ENCODE results near the gene CMSS1.

CMSS1 gene

DNA sequence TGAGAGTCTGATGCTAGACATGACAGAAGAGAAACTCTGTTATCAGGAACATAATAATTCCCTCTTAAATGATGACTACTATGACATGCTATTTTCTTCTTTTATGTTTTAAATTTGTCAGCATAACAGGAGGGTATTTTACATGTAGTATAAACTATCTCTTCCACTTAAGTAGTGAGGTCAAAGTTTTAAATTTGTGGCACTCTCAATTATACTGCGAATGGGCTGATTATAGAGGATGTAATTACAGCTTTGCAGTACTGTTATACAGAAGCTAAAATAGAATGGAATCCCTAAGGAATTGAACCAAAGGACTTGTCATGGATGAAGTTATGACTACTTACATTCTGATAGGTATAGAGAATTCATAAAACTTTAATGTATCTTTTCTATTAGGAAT lies 34.3 kb downstream of the CMSS1 start:
- DNase-seq (ENCODE audit: low read depth, low spot score): no peak
- H3K27ac ChIP-seq (ENCODE audit: low read length): no peak overlapping the region
- no peaks in the 10 kb centered on the region for H3K36me3 ChIP-seq (ENCODE audit: control insufficient read depth, insufficient read depth, low read length)
- no peaks in the 10 kb centered on the region for H3K9me3 ChIP-seq (ENCODE audit: control insufficient read depth, insufficient read depth, low read length)
- 0 out of 2 replicates have a peak, but pooled peaks cover 2% of the 10 kb centered on the region for H3K4me1 ChIP-seq (ENCODE audit: control insufficient read depth, insufficient read depth, low read length)
- no peak overlapping the region for H3K4me3 ChIP-seq (ENCODE audit: low read length)
- no CpG with 5 or more reads among the region's 1 CpG for WGBS (ENCODE audit: insufficient coverage, insufficient read length)
- H3K27me3 ChIP-seq (ENCODE audit: control insufficient read depth, insufficient read depth, low read length): no peaks in the 10 kb centered on the region

DNA sequence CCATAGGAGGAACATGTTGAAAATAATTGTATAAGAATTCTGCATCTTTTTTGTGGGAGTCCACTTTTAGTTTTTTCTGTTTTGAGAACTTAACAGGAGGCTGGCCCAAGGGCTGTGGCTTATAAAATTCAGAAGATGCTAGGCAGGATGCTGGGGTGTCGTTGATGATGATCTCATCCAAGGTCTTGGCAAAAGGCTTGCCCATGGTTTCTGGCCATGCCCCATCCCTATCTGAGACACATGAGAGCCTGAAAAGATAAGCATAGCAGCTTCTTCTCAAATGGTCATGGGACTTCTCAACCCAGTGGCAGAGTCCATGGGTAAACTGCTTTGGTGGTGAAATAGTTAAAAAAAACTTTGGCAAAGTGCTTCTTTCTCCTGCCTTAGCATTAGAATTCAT lies 35.2 kb downstream of the CMSS1 start:
- Histone ChIP-seq H3K27ac (ENCODE audit: low read length) (no peak overlapping the region), H3K4me3 (ENCODE audit: low read length) (no peak overlapping the region), H3K27me3 (ENCODE audit: control insufficient read depth, insufficient read depth, low read length) (no peaks in the 10 kb centered on the region), H3K9me3 (ENCODE audit: control insufficient read depth, insufficient read depth, low read length) (no peaks in the 10 kb centered on the region), H3K36me3 (ENCODE audit: control insufficient read depth, insufficient read depth, low read length) (no peaks in the 10 kb centered on the region), H3K4me1 (ENCODE audit: control insufficient read depth, insufficient read depth, low read length) (0 out of 2 replicates have a peak, but pooled peaks cover 2% of the 10 kb centered on the region)
- DNase-seq (ENCODE audit: low read depth, low spot score): no peak
- no CpG with 5 or more reads among the region's 1 CpG for WGBS (ENCODE audit: insufficient coverage, insufficient read length)

DNA sequence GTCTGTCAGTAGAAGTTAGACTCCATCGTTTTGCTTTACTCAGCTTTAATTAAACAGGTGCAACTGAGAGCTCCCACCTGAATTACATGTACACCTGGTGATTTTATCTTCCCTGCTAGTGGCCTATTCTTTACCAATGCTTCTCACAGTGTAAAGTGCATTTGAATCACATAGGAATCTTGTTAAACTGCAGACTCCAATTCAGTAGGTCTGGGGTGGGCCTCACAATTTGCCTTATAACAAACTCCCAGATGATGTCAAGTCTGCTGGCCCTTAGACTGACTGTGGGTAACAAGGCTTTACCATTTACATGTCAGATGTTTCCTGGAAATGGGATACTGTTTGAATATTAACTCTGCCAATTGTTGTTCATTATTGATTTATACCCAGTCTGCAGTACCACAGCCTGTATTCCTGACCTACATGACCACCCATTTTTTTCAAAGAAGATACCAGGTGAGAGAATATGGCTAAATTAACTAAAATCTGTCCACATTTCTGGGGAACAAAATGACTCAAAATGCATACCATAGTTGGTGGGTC lies 37.2 kb downstream of the CMSS1 start:
- Histone ChIP-seq H3K36me3 (ENCODE audit: control insufficient read depth, insufficient read depth, low read length) (no peaks in the 10 kb centered on the region), H3K4me3 (ENCODE audit: low read length) (no peak overlapping the region), H3K27me3 (ENCODE audit: control insufficient read depth, insufficient read depth, low read length) (no peaks in the 10 kb centered on the region), H3K4me1 (ENCODE audit: control insufficient read depth, insufficient read depth, low read length) (0 out of 2 replicates have a peak, but pooled peaks cover 2% of the 10 kb centered on the region), H3K27ac (ENCODE audit: low read length) (no peak overlapping the region), H3K9me3 (ENCODE audit: control insufficient read depth, insufficient read depth, low read length) (no peaks in the 10 kb centered on the region)
- DNase-seq (ENCODE audit: low read depth, low spot score): no peak
- no CpG with 5 or more reads among the region's 1 CpG for WGBS (ENCODE audit: insufficient coverage, insufficient read length)

DNA sequence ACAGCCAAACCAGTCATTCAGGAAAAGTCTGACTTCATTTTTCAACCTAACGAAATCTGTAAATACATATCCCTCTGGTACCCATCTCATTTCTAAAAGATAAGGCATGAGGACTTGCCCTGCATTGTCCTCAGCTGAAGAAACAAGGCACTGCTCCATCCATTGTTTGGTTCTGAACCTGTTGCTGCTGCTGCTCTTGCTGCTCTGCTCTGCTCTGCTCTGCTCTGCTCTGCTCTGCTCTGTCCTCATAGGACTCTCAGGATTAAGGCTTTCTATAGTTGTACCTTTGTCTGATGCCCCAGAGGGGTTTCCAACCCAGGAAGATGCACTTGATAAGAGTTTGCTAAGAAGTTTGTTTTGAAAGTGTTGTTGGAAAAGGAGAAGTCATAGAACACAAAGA lies 38.2 kb downstream of the CMSS1 start:
- H3K27ac ChIP-seq (ENCODE audit: low read length): no peak overlapping the region
- no peaks in the 10 kb centered on the region for H3K36me3 ChIP-seq (ENCODE audit: control insufficient read depth, insufficient read depth, low read length)
- no peak overlapping the region for H3K4me3 ChIP-seq (ENCODE audit: low read length)
- no peaks in the 10 kb centered on the region for H3K9me3 ChIP-seq (ENCODE audit: control insufficient read depth, insufficient read depth, low read length)
- no CpG with 5 or more reads among the region's 1 CpG for WGBS (ENCODE audit: insufficient coverage, insufficient read length)
- DNase-seq (ENCODE audit: low read depth, low spot score): no peak
- no peaks in the 10 kb centered on the region for H3K27me3 ChIP-seq (ENCODE audit: control insufficient read depth, insufficient read depth, low read length)
- H3K4me1 ChIP-seq (ENCODE audit: control insufficient read depth, insufficient read depth, low read length): no peaks in the 10 kb centered on the region

DNA sequence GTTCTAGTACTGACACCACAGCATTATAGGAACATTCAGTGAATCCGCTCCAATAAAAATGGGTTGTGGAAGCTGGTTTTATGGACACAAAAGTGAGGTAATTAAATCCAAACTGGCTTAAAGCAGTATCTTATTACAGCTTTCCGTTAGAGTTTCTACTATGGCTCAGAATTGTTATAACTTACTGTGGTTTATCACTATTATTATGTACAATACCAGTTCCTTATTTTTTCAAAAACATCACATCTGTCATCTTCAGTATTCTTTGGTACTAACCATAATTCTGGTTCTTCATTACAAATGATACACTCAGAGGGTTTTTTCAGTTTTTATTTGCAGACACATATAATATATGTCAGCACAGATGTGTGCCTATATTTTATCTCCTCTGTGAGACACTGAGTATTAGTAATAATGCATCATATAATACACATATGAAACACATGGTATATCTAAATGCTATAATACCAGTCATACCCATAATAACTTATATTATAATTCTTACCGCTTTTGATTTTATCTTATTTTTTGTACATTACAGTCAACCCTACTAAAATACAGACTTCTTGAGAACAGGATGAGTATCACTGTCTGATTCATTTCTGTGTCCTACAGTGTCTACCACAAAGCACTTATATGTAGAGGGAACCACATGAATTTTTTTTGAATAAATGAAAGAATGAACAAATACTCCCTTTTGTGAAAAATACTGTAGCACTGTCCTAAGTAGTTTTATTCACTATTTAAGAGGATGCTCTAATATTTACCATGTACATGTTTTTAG lies 39.0 kb downstream of the CMSS1 start:
- no peak for DNase-seq (ENCODE audit: low read depth, low spot score)
- H3K27ac ChIP-seq (ENCODE audit: low read length): no peak overlapping the region
- WGBS (ENCODE audit: insufficient coverage, insufficient read length): 100% methylated on average over 1 of the region's 3 CpGs
- no peaks in the 10 kb centered on the region for H3K9me3 ChIP-seq (ENCODE audit: control insufficient read depth, insufficient read depth, low read length)
- no peaks in the 10 kb centered on the region for H3K36me3 ChIP-seq (ENCODE audit: control insufficient read depth, insufficient read depth, low read length)
- H3K27me3 ChIP-seq (ENCODE audit: control insufficient read depth, insufficient read depth, low read length): no peaks in the 10 kb centered on the region
- H3K4me1 ChIP-seq (ENCODE audit: control insufficient read depth, insufficient read depth, low read length): no peaks in the 10 kb centered on the region
- H3K4me3 ChIP-seq (ENCODE audit: low read length): no peak overlapping the region

DNA sequence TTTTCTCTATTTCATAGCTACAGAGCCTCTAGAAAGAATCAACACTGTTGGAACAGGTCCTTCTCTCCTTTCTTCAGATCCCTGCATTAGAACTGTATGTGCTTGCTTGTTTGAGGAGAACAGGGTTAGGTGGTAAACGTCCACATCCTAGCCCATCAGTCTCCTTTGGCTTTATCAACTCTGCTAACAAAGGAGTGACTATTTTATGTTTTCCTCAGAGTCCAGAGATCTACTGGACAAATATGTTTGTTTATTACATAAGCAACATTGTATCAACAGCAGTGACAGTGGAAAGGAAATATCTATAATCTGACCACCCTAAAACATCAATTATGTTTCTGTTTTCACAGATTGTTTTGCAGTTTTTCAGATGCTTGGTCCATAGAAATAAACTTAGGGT lies 39.6 kb downstream of the CMSS1 start:
- no peak overlapping the region for H3K27ac ChIP-seq (ENCODE audit: low read length)
- H3K36me3 ChIP-seq (ENCODE audit: control insufficient read depth, insufficient read depth, low read length): no peaks in the 10 kb centered on the region
- no peak for DNase-seq (ENCODE audit: low read depth, low spot score)
- WGBS (ENCODE audit: insufficient coverage, insufficient read length): no CpG with 5 or more reads among the region's 1 CpG
- H3K4me1 ChIP-seq (ENCODE audit: control insufficient read depth, insufficient read depth, low read length): no peaks in the 10 kb centered on the region
- no peaks in the 10 kb centered on the region for H3K9me3 ChIP-seq (ENCODE audit: control insufficient read depth, insufficient read depth, low read length)
- H3K27me3 ChIP-seq (ENCODE audit: control insufficient read depth, insufficient read depth, low read length): no peaks in the 10 kb centered on the region
- H3K4me3 ChIP-seq (ENCODE audit: low read length): no peak overlapping the region

DNA sequence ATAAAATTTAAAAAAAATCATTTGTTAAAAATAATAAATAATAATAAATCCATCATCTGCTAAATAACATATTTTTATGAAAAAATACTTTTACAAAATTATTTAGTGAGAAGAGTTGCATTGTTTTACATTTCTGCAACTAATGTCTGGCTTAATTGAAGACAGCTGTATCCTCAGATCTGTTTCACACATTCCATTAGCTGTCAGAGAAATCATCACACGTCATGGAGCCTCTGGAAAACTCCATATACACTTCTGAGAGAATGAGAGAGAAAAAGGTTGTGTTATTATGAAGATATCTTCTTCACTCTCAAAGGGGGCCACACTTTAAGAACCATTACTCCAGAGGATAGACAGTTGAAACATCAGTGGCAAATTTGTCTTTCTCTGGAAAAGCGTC lies 40.8 kb downstream of the CMSS1 start:
- Histone ChIP-seq H3K36me3 (ENCODE audit: control insufficient read depth, insufficient read depth, low read length) (no peaks in the 10 kb centered on the region), H3K4me1 (ENCODE audit: control insufficient read depth, insufficient read depth, low read length) (no peaks in the 10 kb centered on the region)

DNA sequence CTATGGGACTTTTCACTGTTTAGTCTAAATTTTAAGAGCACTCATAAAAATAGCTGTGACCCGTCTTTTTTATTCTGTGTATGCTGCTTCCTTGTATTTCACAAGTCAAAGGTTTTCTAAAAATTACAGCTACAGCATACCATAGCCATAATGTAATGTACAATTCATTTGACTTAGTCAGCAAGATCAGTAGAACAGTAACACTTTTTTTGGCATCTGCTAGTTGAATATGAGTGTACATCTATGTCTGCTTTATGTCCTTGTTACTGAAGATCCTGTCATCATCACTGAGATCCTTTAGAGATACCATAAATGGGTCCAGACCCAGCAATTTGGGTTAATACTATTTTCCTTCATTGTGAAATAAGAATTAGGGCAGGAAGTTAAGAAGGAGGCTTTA lies 42.2 kb downstream of the CMSS1 start:
- Histone ChIP-seq H3K27me3 (ENCODE audit: control insufficient read depth, insufficient read depth, low read length) (no peaks in the 10 kb centered on the region), H3K36me3 (ENCODE audit: control insufficient read depth, insufficient read depth, low read length) (no peaks in the 10 kb centered on the region), H3K27ac (ENCODE audit: low read length) (no peak overlapping the region), H3K4me1 (ENCODE audit: control insufficient read depth, insufficient read depth, low read length) (no peaks in the 10 kb centered on the region), H3K9me3 (ENCODE audit: control insufficient read depth, insufficient read depth, low read length) (no peaks in the 10 kb centered on the region), H3K4me3 (ENCODE audit: low read length) (no peak overlapping the region)
- no peak for DNase-seq (ENCODE audit: low read depth, low spot score)
- no CpG with 5 or more reads among the region's 1 CpG for WGBS (ENCODE audit: insufficient coverage, insufficient read length)

More for the DNA sequence above, 40.8 kb downstream of the CMSS1 start:
- no peak for DNase-seq (ENCODE audit: low read depth, low spot score)
- Histone ChIP-seq H3K27ac (ENCODE audit: low read length) (no peak overlapping the region), H3K9me3 (ENCODE audit: control insufficient read depth, insufficient read depth, low read length) (no peaks in the 10 kb centered on the region), H3K27me3 (ENCODE audit: control insufficient read depth, insufficient read depth, low read length) (no peaks in the 10 kb centered on the region), H3K4me3 (ENCODE audit: low read length) (no peak overlapping the region)
- no CpG with 5 or more reads among the region's 2 CpGs for WGBS (ENCODE audit: insufficient coverage, insufficient read length)

DNA sequence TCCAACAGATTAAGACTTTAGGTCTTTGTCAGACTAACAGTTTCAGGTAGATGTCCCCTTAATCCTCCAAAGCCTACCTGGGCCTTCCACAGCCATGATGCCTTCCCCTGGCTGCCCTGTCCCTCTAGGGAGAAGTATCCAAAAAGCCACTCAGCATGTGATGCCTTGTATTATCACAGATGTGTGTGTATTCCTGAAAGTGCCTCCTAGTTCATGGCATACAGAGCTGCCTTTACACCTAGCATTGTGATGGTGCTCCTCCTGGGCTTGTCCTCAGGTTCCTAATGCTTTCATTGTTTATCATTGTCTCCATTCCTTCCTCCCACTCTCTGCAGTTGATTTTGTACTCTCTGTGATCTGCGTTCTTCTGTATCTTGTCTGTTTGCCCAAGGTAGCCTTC lies 43.6 kb downstream of the CMSS1 start:
- Histone ChIP-seq H3K4me3 (ENCODE audit: low read length) (no peak overlapping the region), H3K36me3 (ENCODE audit: control insufficient read depth, insufficient read depth, low read length) (no peaks in the 10 kb centered on the region), H3K27me3 (ENCODE audit: control insufficient read depth, insufficient read depth, low read length) (no peaks in the 10 kb centered on the region; the same call in 1 of the 2 replicates), H3K27ac (ENCODE audit: low read length) (no peak overlapping the region), H3K4me1 (ENCODE audit: control insufficient read depth, insufficient read depth, low read length) (no peaks in the 10 kb centered on the region), H3K9me3 (ENCODE audit: control insufficient read depth, insufficient read depth, low read length) (no peaks in the 10 kb centered on the region)
- WGBS (ENCODE audit: insufficient coverage, insufficient read length): no CpG with 5 or more reads among the region's 1 CpG
- no peak for DNase-seq (ENCODE audit: low read depth, low spot score)

DNA sequence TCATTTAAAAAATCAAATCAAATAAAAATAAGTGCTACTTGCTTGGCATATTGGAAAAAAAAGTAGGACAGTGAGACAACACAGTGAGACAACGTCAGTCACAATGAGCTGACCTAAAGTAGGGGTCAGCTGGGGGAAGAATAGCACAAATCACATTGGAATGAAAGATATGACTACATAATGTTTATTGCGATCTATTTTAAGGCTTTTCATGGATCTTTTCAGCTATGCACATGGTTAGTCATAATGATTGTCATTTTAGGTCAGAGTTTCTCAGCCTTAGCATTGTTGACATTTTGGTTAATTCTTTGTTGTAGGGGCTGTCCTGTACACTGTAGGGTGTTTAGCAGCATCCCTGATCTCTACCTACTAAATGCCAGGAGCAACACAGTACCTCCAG lies 44.5 kb downstream of the CMSS1 start:
- DNase-seq (ENCODE audit: low read depth, low spot score): no peak
- H3K9me3 ChIP-seq (ENCODE audit: control insufficient read depth, insufficient read depth, low read length): no peaks in the 10 kb centered on the region
- H3K27ac ChIP-seq (ENCODE audit: low read length): no peak overlapping the region
- no CpG with 5 or more reads among the region's 2 CpGs for WGBS (ENCODE audit: insufficient coverage, insufficient read length)
- no peaks in the 10 kb centered on the region; the same call in 1 of the 2 replicates for H3K27me3 ChIP-seq (ENCODE audit: control insufficient read depth, insufficient read depth, low read length)
- H3K36me3 ChIP-seq (ENCODE audit: control insufficient read depth, insufficient read depth, low read length): no peaks in the 10 kb centered on the region
- H3K4me1 ChIP-seq (ENCODE audit: control insufficient read depth, insufficient read depth, low read length): no peaks in the 10 kb centered on the region
- H3K4me3 ChIP-seq (ENCODE audit: low read length): no peak overlapping the region

DNA sequence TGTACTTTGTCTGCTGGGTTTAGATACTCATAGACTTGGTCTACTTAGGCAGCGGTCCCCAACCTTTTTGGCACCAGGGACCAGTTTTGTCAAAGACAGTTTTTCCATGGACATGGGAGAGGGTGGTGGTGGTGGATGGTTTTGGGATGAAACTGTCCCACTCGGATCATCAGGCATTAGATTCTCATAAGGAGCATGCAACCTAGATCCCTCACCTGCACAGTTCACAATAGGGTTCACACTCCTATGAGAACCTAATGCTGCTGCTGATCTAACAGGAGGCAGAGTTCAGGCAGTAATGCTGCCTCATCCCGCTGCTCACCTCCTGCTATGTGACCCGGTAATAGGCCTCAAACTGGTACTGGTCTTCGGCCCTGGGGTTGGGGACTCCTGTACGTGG lies 45.3 kb downstream of the CMSS1 start:
- no CpG with 5 or more reads among the region's 6 CpGs for WGBS (ENCODE audit: insufficient coverage, insufficient read length)
- H3K4me1 ChIP-seq (ENCODE audit: control insufficient read depth, insufficient read depth, low read length): no peaks in the 10 kb centered on the region

More for the DNA sequence above, 45.3 kb downstream of the CMSS1 start:
- Histone ChIP-seq H3K4me3 (ENCODE audit: low read length) (no peak overlapping the region), H3K27me3 (ENCODE audit: control insufficient read depth, insufficient read depth, low read length) (no peaks in the 10 kb centered on the region; the same call in 1 of the 2 replicates), H3K36me3 (ENCODE audit: control insufficient read depth, insufficient read depth, low read length) (no peaks in the 10 kb centered on the region), H3K27ac (ENCODE audit: low read length) (no peak overlapping the region), H3K9me3 (ENCODE audit: control insufficient read depth, insufficient read depth, low read length) (no peaks in the 10 kb centered on the region)
- no peak for DNase-seq (ENCODE audit: low read depth, low spot score)

Measured in iPS DF 6.9 (cell line).